Body of pancreas (tissue), 4 donors: ENCODE data around the gene RPS6KA1. TPM values are rescaled to one million over a fixed set of nuclear protein-coding genes. Genes with fewer than 3 reads are reported as not detected.

Experiments
- ATAC-seq: fragments of 150-250 bp; one replicate; pipeline ENCODE4 v1.9.1; 2016
- DNase-seq, 4 donors: peaks; one replicate each; pipeline ENCODE4 v3.0.0-alpha.2; 2019
- H3K27ac ChIP-seq, 4 donors: fragments of 200-600 bp; sonication (generic); 1 replicate in 3 of 4; 2 replicates in 1 of 4; pipeline versions ENCODE4 v1.5.1 to v1.6.1; 2016 to 2019; ENCODE audit warnings: mild to moderate bottlenecking in 1 of 4, mixed read lengths in 1 of 4, moderate library complexity in 1 of 4
- H3K27me3 ChIP-seq, 2 donors: fragments of 200-600 bp; sonication (generic); one replicate each; pipeline ENCODE4 v1.6.0; 2016; ENCODE audit warnings: mild to moderate bottlenecking in 1 of 2
- H3K36me3 ChIP-seq, 2 donors: fragments of 200-600 bp; sonication (generic); replicated peaks in 1 of 2; 2 replicates each; pipeline ENCODE4 v1.5.1; 2016; ENCODE audit warnings: low read depth in 2 of 2; ENCODE audit not compliant: insufficient read depth in 1 of 2
- H3K4me1 ChIP-seq: fragments of 200-600 bp; sonication (generic); one replicate; pipeline ENCODE4 v1.6.0; 2016
- H3K4me3 ChIP-seq, 2 donors: fragments of 200-600 bp; sonication (generic); 1 replicate in 1 of 2; 2 replicates in 1 of 2; pipeline ENCODE4 v1.5.1; 2016 to 2019
- H3K9me3 ChIP-seq, 3 donors: fragments of 200-600 bp; sonication (generic); 1 replicate in 2 of 3; 2 replicates in 1 of 3; pipeline ENCODE4 v1.5.1; 2016
- POLR2A ChIP-seq, 3 donors: fragments of 450-650 bp; IDR thresholded peaks; one replicate each; pipeline ENCODE4 v1.6.1; 2016; ENCODE audit warnings: antibody characterized with exemption in 3 of 3, mild to moderate bottlenecking in 2 of 3
- WGBS, 2 donors: methylation state at CpG; one replicate each; pipeline ENCODE4 v1.1.5; 2017; 5-methylcytosine and 5-hydroxymethylcytosine counted together
- intact Hi-C: fragments of 100-400 bp; cut with DNase I; formaldehyde crosslinking; loops from one replicate; pipeline ENCODE4 v1.15.1; 2023
- total RNA-seq, 2 donors: library from RNA; depleted of rRNA; stranded (reverse); fragments of >200 nt; gene quantifications; one replicate each; pipeline ENCODE4 v1.1.0, GENCODE V29; 2016
- TF ChIP-seq, protein P1 (sequence below), 7 experiments: fragments of 450-650 bp in 4 of 7; fragments of 200-600 bp in 3 of 7; sonication (generic) in 3 of 7; IDR thresholded peaks; one replicate each; pipeline ENCODE4 v1.5.1; 2016 to 2019; ENCODE audit warnings: antibody characterized with exemption in 7 of 7

The RPS6KA1 gene
- total RNA-seq, 2 donors from 2014 or later, result 20.1 to 30.4 TPM

DNA sequence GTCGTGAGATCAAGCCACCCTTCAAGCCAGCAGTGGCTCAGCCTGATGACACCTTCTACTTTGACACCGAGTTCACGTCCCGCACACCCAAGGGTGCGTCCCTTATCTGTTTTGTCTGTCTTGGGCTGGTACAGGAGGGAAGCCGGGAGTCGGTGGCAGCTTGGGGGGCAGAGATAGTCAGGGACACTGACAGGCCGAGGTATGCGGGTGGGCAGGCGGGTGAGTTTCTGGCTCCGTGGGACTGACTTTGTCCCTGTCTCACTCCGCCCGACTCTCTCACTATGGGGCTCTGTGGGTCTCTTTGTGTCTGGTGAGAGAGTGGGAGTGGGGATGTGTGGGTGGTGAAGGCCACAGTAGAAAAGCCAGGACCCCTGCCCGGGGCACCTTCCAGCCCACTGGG lies 27.4 kb downstream of the RPS6KA1 start:
- intact Hi-C loops, result no loop called here
- H3K27ac ChIP-seq, result no peak overlapping the region
- H3K4me3 ChIP-seq, result no peak overlapping the region
- H3K4me1 ChIP-seq, result no peaks in the 10 kb centered on the region
- DNase-seq (no peak), ATAC-seq (no peak)
- no peaks in the 10 kb centered on the region for H3K27me3 ChIP-seq
- WGBS, 2 donors, result 92 to 94% methylated on average over 10 to 14 of the region's 14 CpGs
- TF ChIP-seq POLR2A (IDR thresholded peaks at IDR 0.05), result no peak
- TF ChIP-seq, protein P1, sequence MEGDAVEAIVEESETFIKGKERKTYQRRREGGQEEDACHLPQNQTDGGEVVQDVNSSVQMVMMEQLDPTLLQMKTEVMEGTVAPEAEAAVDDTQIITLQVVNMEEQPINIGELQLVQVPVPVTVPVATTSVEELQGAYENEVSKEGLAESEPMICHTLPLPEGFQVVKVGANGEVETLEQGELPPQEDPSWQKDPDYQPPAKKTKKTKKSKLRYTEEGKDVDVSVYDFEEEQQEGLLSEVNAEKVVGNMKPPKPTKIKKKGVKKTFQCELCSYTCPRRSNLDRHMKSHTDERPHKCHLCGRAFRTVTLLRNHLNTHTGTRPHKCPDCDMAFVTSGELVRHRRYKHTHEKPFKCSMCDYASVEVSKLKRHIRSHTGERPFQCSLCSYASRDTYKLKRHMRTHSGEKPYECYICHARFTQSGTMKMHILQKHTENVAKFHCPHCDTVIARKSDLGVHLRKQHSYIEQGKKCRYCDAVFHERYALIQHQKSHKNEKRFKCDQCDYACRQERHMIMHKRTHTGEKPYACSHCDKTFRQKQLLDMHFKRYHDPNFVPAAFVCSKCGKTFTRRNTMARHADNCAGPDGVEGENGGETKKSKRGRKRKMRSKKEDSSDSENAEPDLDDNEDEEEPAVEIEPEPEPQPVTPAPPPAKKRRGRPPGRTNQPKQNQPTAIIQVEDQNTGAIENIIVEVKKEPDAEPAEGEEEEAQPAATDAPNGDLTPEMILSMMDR (IDR thresholded peaks at IDR 0.05), result no peak
- H3K9me3 ChIP-seq, result no peaks in the 10 kb centered on the region
- H3K36me3 ChIP-seq, result peaks cover 0 to 25% of the 10 kb centered on the region in 2 donors

DNA sequence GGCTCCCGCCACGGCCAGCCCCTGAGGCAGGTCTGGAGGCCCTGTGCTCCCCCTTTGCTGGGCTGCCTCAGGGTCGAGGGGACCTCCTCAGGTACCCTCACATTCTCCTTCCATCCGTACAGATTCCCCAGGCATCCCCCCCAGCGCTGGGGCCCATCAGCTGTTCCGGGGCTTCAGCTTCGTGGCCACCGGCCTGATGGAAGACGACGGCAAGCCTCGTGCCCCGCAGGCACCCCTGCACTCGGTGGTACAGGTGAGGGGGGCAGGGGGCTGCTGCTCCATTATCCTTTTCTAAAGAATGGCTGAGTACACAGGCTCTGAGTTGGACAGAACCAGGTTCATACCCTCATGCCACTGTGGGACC lies 29.1 kb downstream of the RPS6KA1 start:
- ATAC-seq, result no peak
- WGBS, 2 donors, result 83% methylated on average over 13 of the region's 13 CpGs; no CpG with 5 or more reads in 1 of the 2 donors

DNA sequence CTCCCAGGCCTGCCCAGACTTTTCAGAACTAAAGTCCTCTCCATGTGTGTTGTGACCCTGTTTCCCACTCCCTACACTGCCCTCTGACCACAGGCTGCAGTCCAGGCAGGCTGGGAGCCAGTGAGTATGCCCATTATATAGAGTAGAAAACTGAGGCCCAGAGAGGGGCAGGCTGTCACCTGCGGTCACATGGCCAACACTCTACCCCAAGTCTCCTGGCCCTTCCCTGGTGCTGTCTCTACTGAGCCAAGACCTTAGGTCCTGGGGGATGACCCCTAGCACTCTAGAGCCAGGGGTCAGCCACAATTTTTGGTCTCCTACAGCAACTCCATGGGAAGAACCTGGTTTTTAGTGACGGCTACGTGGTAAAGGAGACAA lies 30.8 kb downstream of the RPS6KA1 start:
- no peak for ATAC-seq
- Histone ChIP-seq H3K36me3 (peaks cover 0 to 15% of the 10 kb centered on the region in 2 donors), H3K9me3 (no peaks in the 10 kb centered on the region), H3K27ac (no peak overlapping the region), H3K4me3 (no peak overlapping the region), H3K27me3 (no peaks in the 10 kb centered on the region), H3K4me1 (no peaks in the 10 kb centered on the region)
- no peak for DNase-seq
- intact Hi-C loops, result no loop called here
- 94 to 100% methylated on average over 1 to 3 of the region's 3 CpGs for WGBS, 2 donors
- no peak for TF ChIP-seq POLR2A (IDR thresholded peaks at IDR 0.05)
- TF ChIP-seq, protein P1 (IDR thresholded peaks at IDR 0.05), result no peak

More for the DNA sequence above, 29.1 kb downstream of the RPS6KA1 start:
- no peak overlapping the region for H3K27ac ChIP-seq
- TF ChIP-seq, protein P1 (IDR thresholded peaks at IDR 0.05), result no peak
- no peak for TF ChIP-seq POLR2A (IDR thresholded peaks at IDR 0.05)
- H3K36me3 ChIP-seq, result peaks cover 0 to 20% of the 10 kb centered on the region in 2 donors
- no peaks in the 10 kb centered on the region for H3K4me1 ChIP-seq
- intact Hi-C loops, result no loop called here
- DNase-seq, result no peak
- H3K27me3 ChIP-seq, result no peaks in the 10 kb centered on the region
- no peaks in the 10 kb centered on the region for H3K9me3 ChIP-seq
- H3K4me3 ChIP-seq, result no peak overlapping the region

DNA sequence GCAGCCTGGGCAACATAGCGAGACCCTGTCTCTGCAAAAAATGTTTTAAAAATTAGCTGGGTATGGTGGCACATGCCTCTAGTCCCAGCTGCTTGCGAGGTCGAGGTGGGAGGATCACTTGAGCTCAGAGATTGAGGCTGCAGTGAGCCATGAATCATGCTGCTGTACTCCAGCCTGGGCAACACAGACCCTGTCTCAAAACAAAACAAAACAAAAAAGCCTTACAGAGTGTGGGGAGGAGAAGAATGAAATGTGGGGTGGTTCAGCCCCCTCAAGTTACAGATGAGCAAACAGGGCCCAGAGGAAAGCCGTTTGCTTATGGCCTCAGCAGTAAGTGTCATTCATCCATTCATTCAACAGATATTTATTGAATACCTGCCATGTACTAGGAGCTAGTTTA lies 40.7 kb downstream of the RPS6KA1 start:
- Histone ChIP-seq H3K27ac (no peak overlapping the region), H3K4me1 (no peaks in the 10 kb centered on the region), H3K4me3 (no peak overlapping the region), H3K27me3 (no peaks in the 10 kb centered on the region), H3K9me3 (no peaks in the 10 kb centered on the region), H3K36me3 (peaks cover 5 to 14% of the 10 kb centered on the region in 2 donors)
- DNase-seq (no peak), ATAC-seq (no peak)
- intact Hi-C loops, result no loop called here
- WGBS, 2 donors, result 85 to 94% methylated on average over 4 of the region's 4 CpGs
- TF ChIP-seq, protein P1 (IDR thresholded peaks at IDR 0.05), result no peak
- TF ChIP-seq POLR2A (IDR thresholded peaks at IDR 0.05), result no peak

DNA sequence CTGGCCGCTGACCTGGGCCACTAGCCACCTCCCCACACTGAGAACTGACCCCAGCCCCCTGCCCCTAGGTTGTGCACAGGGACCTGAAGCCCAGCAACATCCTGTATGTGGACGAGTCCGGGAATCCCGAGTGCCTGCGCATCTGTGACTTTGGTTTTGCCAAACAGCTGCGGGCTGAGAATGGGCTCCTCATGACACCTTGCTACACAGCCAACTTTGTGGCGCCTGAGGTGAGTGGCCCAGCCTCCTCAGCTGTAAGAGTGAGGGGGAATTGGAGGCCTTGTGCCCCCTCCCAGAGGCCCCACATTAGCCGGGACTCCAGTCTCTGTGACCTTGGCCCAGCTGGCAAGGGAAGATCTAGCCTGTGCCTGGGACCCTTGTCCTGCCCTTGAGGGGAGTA lies 41.8 kb downstream of the RPS6KA1 start:
- Histone ChIP-seq H3K4me1 (no peaks in the 10 kb centered on the region), H3K27ac (no peak overlapping the region), H3K9me3 (no peaks in the 10 kb centered on the region), H3K4me3 (no peak overlapping the region), H3K36me3 (peaks cover 5 to 14% of the 10 kb centered on the region in 2 donors), H3K27me3 (no peaks in the 10 kb centered on the region)
- ATAC-seq, result no peak
- intact Hi-C loops, result no loop called here
- 76 to 88% methylated on average over 1 to 8 of the region's 8 CpGs for WGBS, 2 donors
- no peak for DNase-seq
- no peak for TF ChIP-seq POLR2A (IDR thresholded peaks at IDR 0.05)
- TF ChIP-seq, protein P1 (IDR thresholded peaks at IDR 0.05), result no peak
